Fibroblast of lung (primary cell): ENCODE results near the gene SEC61A1.

Source experiments
- CTCF ChIP-seq, 2 donors: IDR thresholded peaks in 1 of 2; conservative IDR thresholded peaks in 1 of 2; 1 replicate in 1 of 2; 2 replicates in 1 of 2; pipeline ENCODE4 v1.5.1; 2011 to 2012; ENCODE audit warnings: low read length in 2 of 2, control low read depth in 1 of 2, inconsistent platforms in 1 of 2, low read depth in 1 of 2, mild to moderate bottlenecking in 1 of 2
- EZH2 ChIP-seq: IDR thresholded peaks from 2 replicates; pipeline ENCODE4 v1.5.1; 2012; ENCODE audit warnings: low read length, control low read depth, mild to moderate bottlenecking; ENCODE audit errors: missing control alignments

GRCh38 chr3:128112357-128112968, 60.2 kb downstream of the SEC61A1 start:
- TF ChIP-seq CTCF (conservative IDR thresholded peaks at IDR 0.05 in 1 of 2, IDR thresholded peaks at IDR 0.05 in 1 of 2; ENCODE audit: low read depth in 1 of 2, low read length in 2 of 2) (no peak), EZH2 (no peak)
